GM18858 (cell line): ENCODE data around the gene NTN4.
"Not testable (repeated sequence)": the region's sequence is repeated elsewhere in the genome, so short reads cannot be mapped to it uniquely, and the experiment has no call there.

Experiments
- ATAC-seq: cut with Tn5 transposase; IDR thresholded peaks from one replicate; pipeline ENCODE4 v1.9.1; 2021; ENCODE audit not compliant: unreplicated experiment

NTN4 gene

DNA sequence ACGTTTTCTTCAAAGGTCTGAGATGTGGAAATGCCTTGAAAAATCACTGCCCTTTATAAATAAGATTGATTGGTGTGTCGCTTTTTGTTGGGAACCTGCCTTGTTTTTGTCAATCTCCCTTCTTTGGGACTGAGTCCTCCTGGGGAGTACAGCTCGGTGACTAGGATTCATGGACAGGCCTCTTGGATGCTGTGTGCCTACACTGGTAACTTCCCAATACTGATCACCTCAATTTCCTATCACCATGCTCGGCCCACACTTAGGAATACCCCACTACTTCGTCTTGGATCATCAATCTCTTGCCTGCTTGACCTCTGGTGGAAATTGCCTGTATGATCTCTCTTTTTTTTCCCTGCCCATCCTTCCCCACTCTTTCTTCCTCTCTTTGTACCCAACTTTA is 34.2 kb downstream of the NTN4 start:
- no peak for ATAC-seq

DNA sequence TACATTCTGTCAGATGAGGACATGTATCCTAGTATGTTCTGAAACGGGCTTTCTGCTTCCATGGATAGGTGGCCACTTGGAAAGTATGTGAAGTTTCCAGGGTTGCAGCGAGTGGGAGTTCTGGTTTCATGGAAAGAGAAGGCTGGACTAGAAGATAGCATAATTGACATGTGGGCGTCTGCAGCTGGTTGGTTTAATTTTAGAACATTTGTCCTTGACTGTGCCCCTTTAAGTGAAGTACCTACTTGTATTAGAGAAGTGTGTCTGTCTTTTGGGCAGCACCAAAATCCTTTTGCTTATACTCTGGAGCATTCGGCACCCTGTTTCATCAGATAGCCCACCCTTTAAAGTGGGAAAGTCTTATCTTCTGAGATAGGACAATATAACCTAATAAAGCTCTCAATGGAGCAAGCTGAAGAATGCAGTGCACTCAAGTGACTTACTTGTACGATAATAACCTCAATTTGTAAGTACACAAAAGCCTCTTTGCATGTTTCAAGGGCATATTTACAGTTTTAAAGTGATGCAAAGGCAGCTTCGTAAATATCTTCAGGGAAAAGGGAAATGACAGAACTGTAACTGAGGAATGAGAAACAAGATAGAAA is 35.2 kb downstream of the NTN4 start:
- no peak for ATAC-seq

DNA sequence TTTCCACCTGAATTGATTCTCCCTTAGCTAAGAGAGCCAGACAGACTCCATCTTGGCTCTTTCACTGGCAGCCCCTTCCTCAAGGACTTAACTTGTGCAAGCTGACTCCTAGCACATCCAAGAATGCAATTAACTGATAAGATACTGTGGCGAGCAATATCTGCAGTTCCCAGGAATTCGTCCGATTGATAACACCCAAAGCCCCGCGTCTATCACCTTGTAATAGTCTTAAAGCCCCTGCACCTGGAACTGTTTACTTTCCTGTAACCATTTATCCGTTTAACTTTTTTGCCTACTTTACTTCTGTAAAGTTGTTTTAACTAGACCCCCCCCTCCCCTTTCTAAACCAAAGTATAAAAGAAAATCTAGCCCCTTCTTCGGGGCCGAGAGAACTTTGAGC is 44.5 kb downstream of the NTN4 start:
- not testable (repeated sequence) for ATAC-seq

DNA sequence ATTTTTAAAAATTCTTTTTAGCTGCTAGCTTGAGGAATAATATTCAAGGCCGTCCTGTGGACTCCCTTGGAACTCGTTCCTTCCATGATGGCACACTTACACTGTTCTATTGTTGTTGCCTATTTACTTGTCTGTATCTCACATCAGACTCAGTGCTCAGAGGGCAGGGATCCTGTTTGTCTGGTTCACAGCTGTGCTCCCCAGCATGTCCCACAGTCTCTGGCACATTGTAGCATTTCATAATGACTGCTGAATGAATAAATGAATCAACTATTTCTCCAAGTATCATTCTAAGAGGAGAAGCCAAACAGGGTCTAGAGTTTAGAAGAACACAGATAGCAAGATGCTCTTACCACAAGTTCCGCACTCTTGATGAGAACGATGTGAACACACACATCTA is 48.0 kb downstream of the NTN4 start:
- no peak for ATAC-seq

DNA sequence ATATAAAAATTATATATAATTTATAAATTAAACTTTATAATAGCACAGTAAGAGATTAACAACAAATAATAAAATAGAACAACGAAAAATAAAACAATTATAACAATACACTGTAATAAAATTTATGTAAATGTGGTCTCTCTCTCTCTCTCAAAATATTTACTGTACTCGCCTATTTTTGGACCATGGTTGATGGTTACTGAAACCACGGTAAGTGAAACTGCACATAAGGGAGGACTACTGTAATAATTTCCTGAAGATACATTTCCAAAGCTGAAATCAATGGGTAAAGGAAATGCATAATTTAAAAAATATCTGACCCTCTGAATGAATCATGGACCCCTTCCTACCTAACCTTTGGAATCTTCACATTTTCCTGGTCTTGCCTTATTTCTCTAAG is 48.9 kb downstream of the NTN4 start:
- no peak for ATAC-seq

DNA sequence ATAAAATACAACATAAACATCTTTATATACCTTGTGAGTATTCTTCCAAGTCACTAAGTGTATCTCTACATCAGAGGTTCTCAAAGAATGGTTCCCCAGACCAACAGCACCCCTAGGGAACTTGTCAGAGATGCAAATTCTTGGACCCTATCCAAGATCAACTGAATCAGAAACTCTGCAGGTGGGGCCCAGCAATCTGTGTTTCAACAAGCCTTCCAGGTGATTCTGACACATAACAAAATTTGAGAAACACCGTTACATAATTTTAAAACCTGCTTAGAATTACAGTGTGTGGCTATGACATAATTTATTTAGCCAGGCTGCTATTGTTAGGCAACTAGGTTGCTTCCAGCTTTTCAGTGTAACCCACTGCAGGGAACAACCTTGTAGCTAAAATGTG is 49.8 kb downstream of the NTN4 start:
- no peak for ATAC-seq

DNA sequence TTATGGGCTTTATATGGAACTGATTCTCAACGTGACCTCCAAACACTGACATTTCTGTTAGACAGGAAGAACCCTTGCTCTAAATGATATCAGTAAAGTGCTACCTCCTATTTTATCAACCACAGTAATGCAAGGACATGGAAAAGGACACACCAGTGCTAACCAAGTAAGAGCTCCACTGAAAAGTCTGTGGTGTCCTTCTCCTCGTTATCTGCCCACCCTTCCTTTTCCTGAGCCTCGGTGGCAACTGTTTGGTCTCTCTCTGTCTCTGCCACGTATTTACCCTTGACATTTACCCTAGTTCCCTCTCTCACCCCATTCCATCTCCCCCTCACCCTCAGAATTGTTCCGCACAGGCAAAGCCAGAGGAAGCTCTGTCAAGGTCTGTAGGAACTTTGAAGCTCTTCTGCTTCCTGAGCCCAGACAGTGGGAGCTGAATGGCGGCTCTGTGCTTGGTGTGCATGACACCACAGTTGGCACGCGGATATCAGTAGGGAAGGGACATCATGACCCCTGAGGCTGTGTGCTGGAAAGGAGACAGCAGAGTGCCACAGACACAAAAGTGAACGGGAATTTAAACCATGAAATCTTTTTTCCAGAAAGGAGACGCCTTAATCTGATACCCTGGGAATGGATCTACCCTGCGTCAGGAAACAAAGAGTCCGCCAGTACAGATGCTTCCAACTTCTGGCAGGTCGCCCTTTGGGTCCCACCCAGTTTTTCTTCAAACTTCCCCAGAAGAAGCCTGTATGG is 50.8 kb downstream of the NTN4 start:
- ATAC-seq: no peak

DNA sequence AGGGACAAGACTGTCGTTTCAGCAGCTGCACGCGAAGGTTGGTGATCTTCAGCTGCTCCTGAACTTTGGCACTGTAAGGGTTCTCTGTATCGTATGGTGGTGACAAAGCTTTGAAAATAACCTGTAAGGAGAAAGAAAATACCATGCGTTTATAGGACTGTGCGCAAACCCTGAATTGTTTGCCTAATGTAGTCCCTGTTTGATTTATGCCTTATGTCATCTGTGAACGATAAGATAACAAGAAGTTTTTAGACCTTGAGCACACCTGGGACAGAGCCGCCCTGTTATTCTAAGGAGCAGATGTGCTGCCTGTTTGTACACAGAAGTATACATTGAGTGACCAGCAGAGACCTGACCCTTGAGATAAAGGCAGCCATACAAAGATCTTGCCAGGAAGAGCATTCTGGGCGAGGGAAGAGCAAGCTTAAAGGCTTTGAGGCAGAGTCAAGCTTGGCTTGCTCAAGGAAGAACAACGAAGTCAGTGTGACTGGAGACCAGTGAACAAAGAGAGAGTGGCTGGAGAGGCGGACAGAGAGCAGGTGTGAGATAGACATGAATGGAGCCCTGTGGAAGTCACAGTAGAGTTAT is 52.4 kb downstream of the NTN4 start:
- no peak for ATAC-seq

DNA sequence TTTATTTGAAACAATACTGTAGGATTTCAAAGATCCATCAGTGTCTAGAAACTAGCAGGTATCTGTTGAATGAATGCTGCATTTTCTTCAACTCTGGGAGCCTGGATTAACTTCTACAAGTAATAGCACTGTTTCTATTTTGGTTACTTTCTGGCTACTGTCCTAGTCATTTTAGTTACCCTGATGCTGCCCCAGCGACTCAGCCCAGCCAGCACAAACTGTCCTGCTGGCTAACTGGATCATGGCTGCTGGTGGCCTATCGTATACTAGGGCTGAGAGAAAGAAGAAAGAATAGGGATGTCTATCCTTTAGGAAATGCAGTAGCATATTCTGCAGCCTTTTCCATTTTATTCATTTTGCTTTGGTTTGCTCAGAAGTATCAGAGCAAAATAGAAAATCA is 53.9 kb downstream of the NTN4 start:
- no peak for ATAC-seq

DNA sequence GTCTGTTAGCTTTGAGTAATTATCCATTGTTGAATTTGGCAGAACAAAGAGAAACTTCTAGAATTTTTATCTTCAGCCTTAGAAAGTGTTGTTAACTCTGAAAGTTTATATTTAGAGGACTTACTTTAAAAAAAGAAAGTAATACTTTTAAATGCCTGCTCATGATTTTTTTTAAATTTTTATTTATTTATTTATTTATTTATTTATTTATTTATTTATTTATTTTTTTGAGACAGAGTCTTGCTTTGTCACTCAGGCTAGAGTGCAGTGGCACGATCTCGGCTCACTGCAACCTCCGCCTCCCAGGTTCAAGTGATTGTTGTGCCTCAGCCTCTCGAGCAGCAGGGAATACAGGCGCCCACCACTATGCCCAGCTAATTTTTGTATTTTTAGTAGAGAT is 54.8 kb downstream of the NTN4 start:
- not testable (repeated sequence) for ATAC-seq

DNA sequence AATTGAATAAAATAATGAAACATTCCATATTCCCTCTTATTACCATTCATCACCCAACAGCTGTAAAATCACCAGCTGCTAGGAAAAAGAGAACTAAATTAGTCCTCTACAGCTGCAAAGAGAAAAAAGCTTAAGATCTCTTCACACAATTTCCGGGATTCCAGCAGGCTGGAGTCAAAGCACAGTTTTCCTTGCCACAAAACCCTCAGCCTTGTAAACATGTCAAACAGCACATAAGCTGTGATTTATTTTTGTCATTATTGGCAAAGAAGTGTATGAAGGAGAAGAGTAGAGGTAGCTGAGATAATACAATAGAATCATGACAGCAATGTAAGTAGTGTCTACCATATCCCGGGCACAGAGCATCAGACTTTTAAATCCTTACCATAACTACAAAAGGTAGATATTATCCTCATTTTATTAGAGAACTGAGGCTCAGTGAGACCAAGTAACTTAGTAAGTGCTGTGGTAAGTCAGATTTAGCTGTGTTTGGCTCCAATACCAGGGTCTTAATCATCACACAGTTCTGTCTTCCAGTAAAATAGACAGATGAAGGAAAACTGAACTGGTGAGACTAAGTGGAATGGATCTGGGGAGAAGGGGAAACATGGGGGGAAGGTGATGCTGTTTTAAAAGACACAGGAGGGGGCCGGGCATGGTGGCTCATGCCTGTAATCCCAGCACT is 57.3 kb downstream of the NTN4 start:
- ATAC-seq: no peak

DNA sequence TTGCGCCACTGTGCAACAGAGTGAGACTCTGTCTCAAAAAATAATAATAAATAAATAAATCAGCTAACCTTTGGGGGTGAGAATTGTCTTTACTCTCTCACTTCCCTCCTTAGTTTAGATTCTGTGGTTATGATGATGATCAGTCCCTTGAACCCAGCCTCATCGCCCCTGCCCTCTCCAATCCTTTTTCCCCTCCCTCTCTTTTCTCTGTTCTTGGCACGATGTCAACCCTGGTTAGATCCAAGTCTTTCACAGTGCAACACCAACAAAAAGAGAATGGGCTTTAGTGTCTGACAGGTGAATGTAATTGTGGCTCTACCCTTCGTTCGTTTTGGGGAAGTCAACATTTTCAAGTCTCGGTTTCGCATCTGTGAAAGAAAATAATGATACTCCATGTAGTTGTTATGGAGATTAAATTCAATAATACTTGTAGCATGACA is 59.0 kb downstream of the NTN4 start:
- peak; percentile 57 for ATAC-seq

DNA sequence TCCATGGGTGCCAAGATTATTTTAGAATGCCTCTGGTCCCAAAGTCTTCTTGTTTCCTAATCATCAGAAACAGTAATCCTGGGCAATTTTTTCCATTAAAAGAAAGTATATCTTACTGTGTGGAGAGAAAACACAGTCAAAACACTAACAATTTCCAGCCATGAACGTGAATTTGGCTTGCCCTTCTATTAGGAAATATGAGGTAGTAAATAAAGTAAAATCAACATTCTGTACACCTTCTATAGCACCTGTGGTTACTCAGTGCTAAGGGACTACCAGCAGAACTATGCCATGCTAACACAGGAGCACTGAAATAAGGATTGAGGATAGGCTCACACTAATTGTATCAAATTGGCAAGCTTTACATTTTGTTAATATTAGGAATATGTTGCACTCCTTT is 60.1 kb downstream of the NTN4 start:
- ATAC-seq: no peak

DNA sequence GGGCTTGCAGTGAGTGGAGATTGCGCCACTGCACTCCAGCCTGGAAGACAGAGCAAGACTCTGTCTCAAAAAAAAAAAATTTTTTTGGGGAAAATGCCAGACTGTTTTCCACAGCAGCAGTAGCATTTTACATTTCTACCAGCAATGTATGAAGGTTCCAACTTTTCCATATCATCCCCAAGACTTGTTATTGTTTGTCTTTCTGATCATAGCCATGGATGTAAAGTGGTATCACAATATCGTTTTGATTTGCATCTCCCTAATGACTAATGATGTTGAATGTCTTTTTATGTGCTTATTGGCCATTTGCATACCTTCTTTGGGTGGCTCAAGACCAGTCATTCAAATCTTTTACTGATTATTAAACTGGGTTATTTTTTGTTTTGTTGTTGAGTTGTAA is 63.7 kb downstream of the NTN4 start:
- no peak for ATAC-seq

DNA sequence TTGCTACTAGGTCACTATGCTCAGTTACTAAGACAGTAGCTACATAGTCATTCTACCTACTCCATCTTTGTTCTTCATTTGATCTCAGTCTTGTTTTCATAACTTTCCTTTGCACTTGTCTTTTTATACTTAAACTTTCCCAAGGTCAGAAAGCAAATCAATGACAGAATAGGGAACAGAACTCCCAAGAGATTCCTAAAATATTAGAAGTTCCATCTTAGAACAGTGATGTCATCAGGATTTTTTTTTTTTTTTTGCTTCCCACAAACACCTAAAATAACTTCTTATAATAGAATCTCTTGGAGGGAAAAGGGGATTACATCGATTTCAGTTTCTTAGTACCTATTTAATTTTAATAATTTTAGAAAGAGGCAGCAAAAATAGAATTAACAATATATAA is 65.8 kb downstream of the NTN4 start:
- ATAC-seq: no peak

DNA sequence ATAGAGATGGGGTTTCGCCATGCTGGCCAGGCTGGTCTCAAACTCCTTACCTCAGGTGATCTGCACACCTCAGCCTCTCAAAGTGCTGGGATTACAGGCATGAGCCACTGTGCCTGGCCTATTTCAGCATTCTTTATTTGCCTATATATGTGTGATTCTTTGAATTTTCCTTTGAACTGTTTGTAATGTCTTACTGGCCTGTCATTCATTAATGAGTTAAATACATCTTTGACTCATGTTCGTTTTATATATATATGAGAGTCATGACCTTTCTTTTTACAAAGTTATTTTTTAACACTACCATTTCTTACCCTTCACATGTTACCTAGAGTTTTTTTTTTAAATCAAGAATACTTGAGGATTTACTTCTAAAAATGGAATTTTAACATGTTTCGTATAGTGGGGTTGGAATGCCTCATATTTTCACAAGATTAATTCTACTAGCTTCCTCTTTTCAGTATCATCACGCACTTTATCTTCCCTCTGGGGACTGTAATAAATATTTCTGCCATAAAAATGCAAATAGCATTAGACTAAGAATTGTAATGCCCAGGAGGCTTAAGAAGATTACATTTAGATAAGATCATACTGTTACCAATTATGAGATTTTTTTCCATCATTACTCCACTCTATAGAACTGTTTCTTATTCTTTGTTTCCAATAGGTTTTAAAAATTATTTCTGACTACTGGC is 66.7 kb downstream of the NTN4 start:
- ATAC-seq: no peak

DNA sequence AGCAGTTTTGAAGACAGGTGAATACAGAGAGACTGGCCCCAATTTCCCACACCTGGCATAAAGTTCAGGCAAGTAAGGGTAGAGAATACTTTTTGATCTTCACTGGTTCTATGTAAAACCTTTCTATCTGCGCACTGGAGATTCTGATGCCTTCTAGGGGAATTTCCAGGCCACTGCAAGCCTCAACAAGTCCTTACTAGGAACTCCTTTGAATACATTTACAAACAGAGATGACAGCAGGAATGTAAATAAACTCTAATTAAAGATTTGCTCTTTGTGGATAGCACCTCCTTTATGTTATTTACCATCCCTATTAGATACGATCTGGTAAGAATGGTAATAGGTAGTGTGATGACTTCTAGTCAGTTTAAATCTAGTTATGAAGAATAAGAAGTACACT is 69.2 kb downstream of the NTN4 start:
- no peak for ATAC-seq

DNA sequence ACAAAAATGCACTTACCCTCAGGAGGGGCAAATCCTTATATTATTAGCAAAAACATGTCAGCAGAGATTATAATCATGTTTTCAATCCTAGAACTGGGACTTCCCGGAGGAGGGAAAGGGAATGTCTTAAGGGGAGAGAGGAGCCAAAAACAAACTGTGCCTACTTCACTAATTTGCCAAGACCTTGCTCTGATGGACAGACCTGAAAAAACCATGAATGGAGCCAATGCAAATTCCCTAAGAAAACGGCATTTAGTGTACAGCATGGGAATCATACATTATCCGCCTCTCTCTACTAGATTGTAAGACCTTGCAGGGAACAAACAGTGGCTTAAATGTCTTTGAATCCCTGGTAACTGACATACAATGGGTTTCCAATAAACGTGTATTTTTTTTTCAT is 70.4 kb downstream of the NTN4 start:
- ATAC-seq: no peak

DNA sequence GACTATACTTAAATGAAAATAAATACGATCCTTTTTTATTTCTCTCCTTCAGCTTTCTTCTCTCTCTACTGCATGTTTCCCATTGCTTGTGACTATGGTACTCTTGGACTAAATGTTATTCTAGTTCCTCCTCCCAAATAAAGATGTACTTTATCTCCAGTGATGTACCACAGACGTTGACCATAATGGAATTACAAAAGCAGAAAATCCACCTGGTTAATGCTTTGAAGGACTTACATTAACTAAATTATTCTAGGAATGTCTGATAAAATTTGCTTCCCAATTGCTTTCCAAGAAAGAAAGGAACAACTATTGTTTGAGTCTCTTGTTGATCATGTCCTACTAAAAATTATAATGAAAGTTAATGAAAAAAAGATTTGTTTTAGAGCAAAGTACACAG is 71.8 kb downstream of the NTN4 start:
- no peak for ATAC-seq

DNA sequence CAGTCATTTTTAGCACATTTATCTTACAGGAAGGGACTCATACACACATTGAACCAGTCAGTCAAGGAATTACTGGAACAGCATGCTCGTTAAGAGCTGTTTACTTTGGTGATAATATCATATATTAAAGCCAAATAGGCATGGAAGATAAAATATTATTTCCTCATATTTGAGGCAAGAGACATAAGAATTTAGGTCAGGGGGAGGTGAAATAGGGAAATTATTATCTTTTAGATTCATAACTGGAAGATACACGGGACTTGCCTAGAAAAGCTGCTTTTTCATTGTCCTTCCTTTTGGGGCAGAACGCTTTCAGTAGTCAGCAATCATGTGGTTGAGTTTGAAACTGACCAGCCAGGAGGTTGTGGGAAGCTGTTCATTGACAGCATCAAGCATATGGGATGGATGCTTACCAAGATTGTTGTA is 72.5 kb downstream of the NTN4 start:
- no peak for ATAC-seq

DNA sequence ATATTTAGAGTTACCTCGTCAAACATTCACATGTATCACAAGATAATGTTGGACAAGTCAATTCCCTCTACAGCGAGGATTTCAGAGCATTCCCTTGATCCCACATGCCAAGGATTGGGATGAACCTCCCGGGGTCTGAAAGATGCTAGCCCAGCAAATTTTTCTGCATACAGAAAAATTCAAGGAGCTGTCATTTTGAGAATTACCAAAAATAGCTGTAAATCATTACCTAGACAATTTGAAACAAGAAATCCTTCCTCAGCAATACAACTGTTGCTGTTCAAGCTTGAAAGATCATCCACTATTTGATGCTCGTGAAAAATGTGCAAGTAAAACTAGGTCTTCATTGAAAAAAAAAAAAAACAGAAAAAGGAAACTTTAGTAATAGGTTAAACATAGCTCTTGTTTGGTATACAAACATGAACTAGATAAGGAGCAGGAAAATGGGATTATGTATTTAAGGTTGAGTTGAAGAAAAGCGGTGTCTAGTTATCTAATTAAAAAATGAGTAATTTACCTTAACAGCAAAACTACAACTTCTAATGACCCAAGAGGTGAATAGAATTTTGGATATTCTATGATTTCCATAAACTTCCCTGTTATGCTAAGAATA is 73.1 kb downstream of the NTN4 start:
- ATAC-seq: no peak
